GM19463 (cell line): ENCODE data around the gene GAS2L3.

Source experiments
- ATAC-seq: cut with Tn5 transposase; IDR thresholded peaks from one replicate; pipeline ENCODE4 v1.9.1; 2021; ENCODE audit warnings: mild to moderate bottlenecking, moderate library complexity; ENCODE audit not compliant: unreplicated experiment

Gene GAS2L3

GRCh38 chr12:100656856-100657255 is 83.4 kb downstream of the GAS2L3 start:
- ATAC-seq = no peak

- ATAC-seq = peak; percentile 79
Measured at GRCh38 chr12:100661300-100661951, 87.9 kb downstream of the GAS2L3 start.

GRCh38 chr12:100666588-100666987 is 93.1 kb downstream of the GAS2L3 start:
- ATAC-seq = no peak

DNA sequence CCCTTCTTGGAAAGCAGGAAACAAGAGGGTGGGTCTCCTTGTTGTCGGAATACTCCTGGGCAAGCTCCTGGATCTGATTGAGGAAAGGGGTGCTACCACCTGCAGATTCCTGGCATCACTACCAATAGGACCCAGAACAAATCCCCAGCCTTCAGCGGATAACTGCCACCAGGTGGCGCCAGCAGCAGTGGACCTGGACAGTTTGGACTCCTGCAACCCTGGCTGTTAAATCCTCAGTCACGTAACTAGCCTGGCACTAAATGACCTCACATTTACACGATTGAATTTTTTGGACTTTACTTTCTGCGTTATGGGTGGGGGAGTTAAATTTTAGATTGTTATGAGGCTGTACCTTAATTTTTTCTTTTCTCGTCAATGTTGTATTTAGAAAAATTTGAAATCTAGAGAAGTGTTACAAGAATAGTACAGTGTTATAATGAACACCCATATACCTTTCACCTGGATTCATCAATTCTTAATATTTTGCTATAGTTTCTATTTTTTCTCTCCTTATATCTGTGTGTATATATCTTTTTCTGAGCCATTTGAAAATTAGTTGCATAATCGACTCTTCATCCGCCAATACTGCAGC is 95.6 kb downstream of the GAS2L3 start:
- ATAC-seq = peak; percentile 78

DNA sequence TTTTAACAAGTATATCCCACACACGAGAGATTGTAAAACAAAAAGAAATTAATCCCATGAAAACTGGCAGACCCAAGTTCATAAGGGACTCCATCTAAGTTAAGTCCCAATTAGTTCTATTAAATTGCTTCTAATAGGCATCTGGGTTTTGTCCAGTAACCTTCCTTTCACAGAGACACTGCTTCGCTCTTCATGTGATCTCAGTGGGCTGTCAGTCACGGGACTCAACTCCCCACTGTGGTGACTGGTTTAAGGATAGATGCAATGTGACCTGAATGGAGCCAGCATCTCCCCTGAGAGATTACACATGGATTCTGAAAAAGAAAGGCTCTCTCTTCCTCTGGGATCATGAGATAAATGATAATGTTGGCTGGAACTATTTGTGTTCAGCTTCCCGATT is 96.4 kb downstream of the GAS2L3 start:
- ATAC-seq = no peak

- ATAC-seq = no peak
Measured at GRCh38 chr12:100671396-100672074, 98.1 kb downstream of the GAS2L3 start.

- ATAC-seq = peak; percentile 79
Measured at GRCh38 chr12:100672075-100672592, 98.7 kb downstream of the GAS2L3 start.

DNA sequence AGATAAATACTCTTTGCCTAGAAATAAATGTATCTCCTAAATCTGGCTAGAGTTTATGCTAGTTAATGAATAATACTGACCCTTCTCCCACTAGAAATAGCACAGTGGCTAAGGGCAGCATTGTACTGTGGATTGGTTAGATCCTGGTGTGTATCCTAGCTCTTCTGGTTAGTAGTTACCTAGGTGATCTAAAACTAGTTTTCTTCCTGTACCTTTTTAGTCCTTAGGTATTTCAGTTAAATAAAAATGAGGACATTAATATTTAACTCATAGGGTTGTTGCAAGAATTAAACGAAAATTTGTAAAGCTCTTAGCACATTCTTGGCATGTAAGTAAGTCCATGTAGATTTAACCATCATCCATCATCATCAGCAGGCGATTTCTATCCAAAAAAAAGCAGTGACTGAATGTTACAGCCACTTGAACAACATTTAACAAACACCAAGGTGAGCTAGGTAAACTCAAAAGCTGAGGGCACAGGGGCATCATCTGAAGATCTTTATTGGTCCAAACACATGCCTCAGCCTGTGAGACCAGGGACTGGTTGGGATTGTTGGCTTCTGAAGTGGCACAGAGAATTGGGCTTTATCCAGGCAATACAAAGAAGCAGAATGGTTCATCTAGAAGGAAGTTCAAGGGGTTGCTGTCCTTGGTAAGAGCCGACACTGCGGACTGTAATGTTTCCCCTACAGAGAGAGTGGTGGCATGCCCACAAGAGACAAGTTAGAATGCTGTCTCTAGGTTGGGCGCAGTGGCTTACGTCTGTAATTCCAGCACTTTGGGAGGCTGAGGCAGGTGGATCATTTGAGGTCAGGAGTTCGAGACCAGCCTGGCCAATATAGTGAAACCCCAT is 100.8 kb downstream of the GAS2L3 start:
- no peak for ATAC-seq
